Right atrium auricular region (tissue), 2 donors: ENCODE data around the gene MIPOL1. TPM values are rescaled to one million over a fixed set of nuclear protein-coding genes. Genes with fewer than 3 reads are reported as not detected.

Experiments
- DNase-seq: peaks from one replicate; pipeline ENCODE4 v3.0.0-alpha.2; 2019; ENCODE audit warnings: low spot score
- H3K27ac ChIP-seq, 2 donors: fragments of 200-600 bp; sonication (generic); 1 replicate in 1 of 2; 2 replicates in 1 of 2; pipeline ENCODE4 v1.5.1; 2016 to 2019
- H3K27me3 ChIP-seq, 2 donors: fragments of 200-600 bp; sonication (generic); one replicate each; pipeline versions ENCODE4 v1.5.1 to v1.6.0; 2017 to 2019
- H3K36me3 ChIP-seq: fragments of 200-600 bp; sonication (generic); one replicate; pipeline ENCODE4 v1.5.1; 2016
- H3K4me1 ChIP-seq, 2 donors: fragments of 200-600 bp; sonication (generic); one replicate each; pipeline versions ENCODE4 v1.5.1 to v1.6.0; 2017 to 2019
- H3K4me3 ChIP-seq, 2 donors: fragments of 200-600 bp; sonication (generic); 1 replicate in 1 of 2; 2 replicates in 1 of 2; pipeline ENCODE4 v1.5.1; 2017 to 2019; ENCODE audit warnings: mild to moderate bottlenecking in 1 of 2, moderate library complexity in 1 of 2
- H3K9me3 ChIP-seq, 2 donors: fragments of 200-600 bp; sonication (generic); one replicate each; pipeline ENCODE4 v1.5.1; 2019
- total RNA-seq, 2 donors: library from RNA; depleted of rRNA; stranded (reverse); fragments of >200 nt; gene quantifications; one replicate each; pipeline ENCODE4 v1.1.0, GENCODE V29; 2016
- TF ChIP-seq, protein P1 (sequence below), 2 donors: fragments of 200-600 bp; sonication (generic); IDR thresholded peaks; one replicate each; pipeline ENCODE4 v1.5.1; 2019; ENCODE audit warnings: antibody characterized with exemption in 2 of 2

Gene MIPOL1
- total RNA-seq, 2 donors from 2014 or later: 4.9 to 6.2 TPM

DNA sequence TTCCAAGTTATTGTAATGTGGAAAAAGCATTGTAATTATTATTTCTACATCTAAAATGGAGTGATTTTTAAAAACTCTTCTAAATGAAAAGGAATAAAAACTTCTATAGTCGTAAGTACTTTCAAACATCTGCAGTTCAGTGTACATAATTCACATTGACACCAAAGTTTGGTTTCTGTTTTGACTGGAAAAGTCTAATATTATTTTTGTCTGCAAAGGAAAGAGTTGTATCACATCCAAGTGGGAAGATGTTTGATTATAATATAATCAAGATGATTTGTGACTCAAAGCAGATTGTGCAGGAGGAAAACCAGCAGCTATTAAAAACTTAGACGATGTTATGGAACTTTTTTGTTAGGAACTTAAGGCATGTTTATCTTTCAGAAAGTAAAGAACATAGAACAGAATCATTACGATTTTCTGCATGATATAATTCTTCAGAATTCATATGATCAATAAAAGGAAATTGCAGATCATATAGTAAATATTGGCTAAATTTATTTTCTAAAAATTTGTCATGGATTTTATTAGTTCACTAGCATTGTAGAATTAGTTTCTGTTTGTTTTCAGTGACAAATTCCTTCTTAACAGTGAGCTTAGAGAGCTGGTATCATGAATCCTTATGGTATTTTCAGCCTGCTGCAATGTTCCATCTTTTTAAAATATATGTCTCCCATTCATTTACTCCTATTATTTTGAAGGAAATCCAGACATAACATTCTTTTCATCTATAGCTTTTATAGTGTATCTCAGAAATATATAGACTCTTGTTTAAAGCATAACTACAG, 145.8 kb downstream of the MIPOL1 start:
- no peak for DNase-seq
- H3K4me1 ChIP-seq: no peaks in the 10 kb centered on the region
- H3K9me3 ChIP-seq: no peaks in the 10 kb centered on the region
- H3K36me3 ChIP-seq: no peaks in the 10 kb centered on the region
- no peak overlapping the region for H3K27ac ChIP-seq
- H3K4me3 ChIP-seq: no peak overlapping the region
- no peaks in the 10 kb centered on the region for H3K27me3 ChIP-seq
- TF ChIP-seq, protein P1, sequence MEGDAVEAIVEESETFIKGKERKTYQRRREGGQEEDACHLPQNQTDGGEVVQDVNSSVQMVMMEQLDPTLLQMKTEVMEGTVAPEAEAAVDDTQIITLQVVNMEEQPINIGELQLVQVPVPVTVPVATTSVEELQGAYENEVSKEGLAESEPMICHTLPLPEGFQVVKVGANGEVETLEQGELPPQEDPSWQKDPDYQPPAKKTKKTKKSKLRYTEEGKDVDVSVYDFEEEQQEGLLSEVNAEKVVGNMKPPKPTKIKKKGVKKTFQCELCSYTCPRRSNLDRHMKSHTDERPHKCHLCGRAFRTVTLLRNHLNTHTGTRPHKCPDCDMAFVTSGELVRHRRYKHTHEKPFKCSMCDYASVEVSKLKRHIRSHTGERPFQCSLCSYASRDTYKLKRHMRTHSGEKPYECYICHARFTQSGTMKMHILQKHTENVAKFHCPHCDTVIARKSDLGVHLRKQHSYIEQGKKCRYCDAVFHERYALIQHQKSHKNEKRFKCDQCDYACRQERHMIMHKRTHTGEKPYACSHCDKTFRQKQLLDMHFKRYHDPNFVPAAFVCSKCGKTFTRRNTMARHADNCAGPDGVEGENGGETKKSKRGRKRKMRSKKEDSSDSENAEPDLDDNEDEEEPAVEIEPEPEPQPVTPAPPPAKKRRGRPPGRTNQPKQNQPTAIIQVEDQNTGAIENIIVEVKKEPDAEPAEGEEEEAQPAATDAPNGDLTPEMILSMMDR (IDR thresholded peaks at IDR 0.05): no peak

GRCh38 chr14:37363661-37364060, 165.9 kb downstream of the MIPOL1 start:
- H3K4me1 ChIP-seq: no peaks in the 10 kb centered on the region
- H3K27ac ChIP-seq: no peak overlapping the region
- no peak for DNase-seq
- H3K4me3 ChIP-seq: no peak overlapping the region
- no peaks in the 10 kb centered on the region for H3K36me3 ChIP-seq
- H3K9me3 ChIP-seq: peaks cover 0 to 16% of the 10 kb centered on the region in 2 donors
- H3K27me3 ChIP-seq: no peaks in the 10 kb centered on the region
- TF ChIP-seq, protein P1 (IDR thresholded peaks at IDR 0.05): no peak

DNA sequence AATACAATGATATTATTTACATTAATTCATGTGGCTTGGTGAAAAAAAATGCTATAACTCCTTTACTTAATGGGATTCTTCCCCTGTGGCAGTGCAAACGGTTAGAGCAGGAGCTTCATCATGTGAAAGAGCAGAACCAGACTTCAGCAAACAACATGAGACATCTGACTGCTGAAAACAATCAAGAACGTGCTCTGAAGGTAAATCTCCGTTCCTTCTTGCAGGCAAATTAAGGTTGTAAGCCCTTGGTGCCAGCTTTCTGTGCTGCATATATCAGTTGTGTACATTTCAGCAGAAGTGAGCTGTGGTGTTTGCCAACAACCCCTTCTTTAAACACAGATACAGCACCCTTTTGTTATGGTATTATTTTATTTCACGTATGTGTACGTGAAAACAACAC, 171.7 kb downstream of the MIPOL1 start:
- H3K36me3 ChIP-seq: no peaks in the 10 kb centered on the region
- TF ChIP-seq, protein P1 (IDR thresholded peaks at IDR 0.05): no peak
- H3K27ac ChIP-seq: no peak overlapping the region
- H3K4me1 ChIP-seq: no peaks in the 10 kb centered on the region
- no peaks in the 10 kb centered on the region for H3K27me3 ChIP-seq
- peaks cover 0 to 11% of the 10 kb centered on the region in 2 donors for H3K9me3 ChIP-seq
- H3K4me3 ChIP-seq: no peak overlapping the region
- no peak for DNase-seq

DNA sequence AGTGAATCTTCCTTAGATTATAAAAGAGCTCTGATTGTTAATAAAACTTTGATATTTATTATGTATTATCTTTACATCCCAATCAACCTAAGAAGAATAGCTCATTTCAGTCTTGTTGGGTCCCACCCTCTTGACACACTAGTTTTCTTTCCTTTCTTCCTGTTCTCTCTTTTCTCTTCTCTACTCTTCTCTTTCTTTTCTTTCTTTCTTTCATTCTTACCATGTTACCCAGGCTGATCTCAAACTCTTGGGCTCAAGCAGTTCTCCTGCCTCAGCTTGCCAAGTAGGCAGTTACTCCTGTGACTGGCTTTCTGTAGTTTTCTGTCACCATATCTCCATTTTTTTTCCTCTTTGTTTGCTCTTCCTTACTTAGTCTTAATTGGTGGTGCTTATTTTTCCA, 177.8 kb downstream of the MIPOL1 start:
- Histone ChIP-seq H3K4me3 (no peak overlapping the region), H3K4me1 (no peaks in the 10 kb centered on the region), H3K36me3 (no peaks in the 10 kb centered on the region), H3K27ac (no peak overlapping the region), H3K9me3 (no peaks in the 10 kb centered on the region), H3K27me3 (no peaks in the 10 kb centered on the region)
- DNase-seq: no peak
- TF ChIP-seq, protein P1 (IDR thresholded peaks at IDR 0.05): no peak

DNA sequence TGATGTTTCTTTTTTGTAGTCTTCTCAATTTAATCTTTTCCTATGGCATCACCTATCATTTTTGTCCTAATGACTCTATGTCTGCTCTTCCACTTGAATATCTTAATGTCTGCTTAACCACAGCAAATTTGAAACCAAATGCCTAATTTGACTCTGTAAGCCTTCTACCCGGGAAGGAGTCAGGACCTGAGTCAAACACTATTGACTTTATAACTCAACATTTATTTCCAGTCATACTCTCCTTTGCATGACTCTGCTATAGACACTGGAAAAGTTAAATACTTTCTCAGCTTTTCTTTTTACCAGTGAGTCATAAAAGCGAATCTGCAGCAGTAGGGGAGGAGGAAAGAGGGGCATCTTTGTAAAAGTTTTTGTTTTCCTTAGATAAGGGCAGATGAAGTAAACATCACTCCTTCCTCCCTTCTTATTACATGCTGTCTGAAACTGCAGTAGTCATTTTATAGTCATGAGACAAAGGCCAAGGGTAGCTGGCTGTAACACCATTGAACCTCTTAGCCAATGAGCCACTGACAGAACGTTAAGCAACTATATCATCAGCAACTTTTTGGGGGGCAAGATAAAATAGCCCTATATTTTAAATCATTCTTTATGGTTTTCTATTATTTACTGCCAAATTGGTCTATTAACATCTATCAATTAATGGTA, 179.3 kb downstream of the MIPOL1 start:
- Histone ChIP-seq H3K27ac (no peak overlapping the region), H3K9me3 (no peaks in the 10 kb centered on the region), H3K27me3 (no peaks in the 10 kb centered on the region), H3K36me3 (no peaks in the 10 kb centered on the region), H3K4me3 (no peak overlapping the region), H3K4me1 (no peaks in the 10 kb centered on the region)
- no peak for DNase-seq
- TF ChIP-seq, protein P1 (IDR thresholded peaks at IDR 0.05): no peak
